H9 (cell line): ENCODE data around the gene KIF26B. TPM values are rescaled to one million over a fixed set of nuclear protein-coding genes. Genes with fewer than 3 reads are reported as not detected.
A peak's percentile ranks its signal among the peaks of the same experiment; 100 is the strongest.

Experiments
- DNase-seq: peaks from one replicate; pipeline ENCODE4 v3.0.0-alpha.2; 2017
- H2AFZ ChIP-seq: one replicate; pipeline ENCODE4 v1.6.1; 2013; ENCODE audit warnings: mild to moderate bottlenecking, low read length, control low read depth, moderate library complexity
- H2AK5ac ChIP-seq: 2 replicates; pipeline ENCODE4 v1.6.1; 2013; ENCODE audit warnings: low read length, control low read depth, mixed read lengths; ENCODE audit not compliant: insufficient read length
- H2BK120ac ChIP-seq: one replicate; pipeline ENCODE4 v1.6.1; 2013; ENCODE audit warnings: low read depth, mild to moderate bottlenecking, low read length, control low read depth, inconsistent platforms; ENCODE audit not compliant: poor library complexity, severe bottlenecking
- H2BK12ac ChIP-seq: 2 replicates; pipeline ENCODE4 v1.6.1; 2013; ENCODE audit warnings: low read length, control low read depth, mixed read lengths, low read depth; ENCODE audit not compliant: insufficient read length
- H2BK15ac ChIP-seq: 2 replicates; pipeline ENCODE4 v1.6.1; 2013; ENCODE audit warnings: low read depth, low read length, control low read depth
- H2BK20ac ChIP-seq: one replicate; pipeline ENCODE4 v1.6.1; 2013; ENCODE audit warnings: low read depth, mild to moderate bottlenecking, low read length, control low read depth, inconsistent platforms; ENCODE audit not compliant: poor library complexity, severe bottlenecking
- H2BK5ac ChIP-seq: 2 replicates; pipeline ENCODE4 v1.6.1; 2013; ENCODE audit warnings: low read length, control low read depth, mixed read lengths; ENCODE audit not compliant: insufficient read length
- H3K14ac ChIP-seq: 2 replicates; pipeline ENCODE4 v1.6.1; 2013; ENCODE audit warnings: low read length, control low read depth; ENCODE audit not compliant: insufficient read depth
- H3K18ac ChIP-seq: 2 replicates; pipeline ENCODE4 v1.6.1; 2013; ENCODE audit warnings: low read depth, mild to moderate bottlenecking, mixed read lengths, low read length, control low read depth; ENCODE audit not compliant: insufficient read length
- H3K23ac ChIP-seq: 2 replicates; pipeline ENCODE4 v1.6.1; 2013; ENCODE audit warnings: low read length, control low read depth, mixed read lengths, low read depth; ENCODE audit not compliant: insufficient read length
- H3K23me2 ChIP-seq: 2 replicates; pipeline ENCODE4 v1.6.1; 2013; ENCODE audit warnings: low read depth, mild to moderate bottlenecking, mixed read lengths, low read length, control low read depth; ENCODE audit not compliant: insufficient read length, poor library complexity, severe bottlenecking
- H3K27ac ChIP-seq: 2 replicates; pipeline ENCODE4 v1.5.1; 2013; ENCODE audit warnings: low read length, control low read depth, mixed read lengths, low read depth; ENCODE audit not compliant: insufficient read length
- H3K27me3 ChIP-seq: 2 replicates; pipeline ENCODE4 v1.6.1; 2013; ENCODE audit warnings: low read length, control low read depth, inconsistent platforms; ENCODE audit not compliant: insufficient read depth
- H3K4ac ChIP-seq: 2 replicates; pipeline ENCODE4 v1.6.1; 2013; ENCODE audit warnings: low read depth, mild to moderate bottlenecking, control low read depth, inconsistent platforms, low read length, moderate library complexity
- H3K4me1 ChIP-seq: 2 replicates; pipeline ENCODE4 v1.6.1; 2013; ENCODE audit warnings: low read length, control low read depth, inconsistent platforms; ENCODE audit not compliant: insufficient read depth
- H3K4me2 ChIP-seq: 2 replicates; pipeline ENCODE4 v1.6.1; 2013; ENCODE audit warnings: low read length, control low read depth, mixed read lengths; ENCODE audit not compliant: insufficient read length, insufficient read depth
- H3K56ac ChIP-seq: 2 replicates; pipeline ENCODE4 v1.6.1; 2013; ENCODE audit warnings: low read depth, mild to moderate bottlenecking, mixed read lengths, low read length, control low read depth; ENCODE audit not compliant: insufficient read length
- H3K79me1 ChIP-seq: 2 replicates; pipeline ENCODE4 v1.6.1; 2013; ENCODE audit warnings: low read depth, mild to moderate bottlenecking, moderate library complexity, low read length, control low read depth, inconsistent platforms; ENCODE audit not compliant: insufficient read depth, poor library complexity, severe bottlenecking
- H3K79me2 ChIP-seq: 2 replicates; pipeline ENCODE4 v1.6.1; 2013; ENCODE audit warnings: low read length, control low read depth, inconsistent platforms; ENCODE audit not compliant: insufficient read depth
- H3K9ac ChIP-seq: 2 replicates; pipeline ENCODE4 v1.6.1; 2013; ENCODE audit warnings: low read length, control low read depth, mixed read lengths; ENCODE audit not compliant: insufficient read length; ENCODE audit errors: extremely low read depth
- H3K9me3 ChIP-seq: one replicate; pipeline ENCODE4 v1.6.1; 2013; ENCODE audit warnings: low read depth, low read length, inconsistent platforms; ENCODE audit not compliant: control insufficient read depth
- H3T11ph ChIP-seq: one replicate; pipeline ENCODE4 v1.6.1; 2013; ENCODE audit warnings: mild to moderate bottlenecking, low read length, control low read depth, inconsistent platforms
- H4K20me1 ChIP-seq: one replicate; pipeline ENCODE4 v1.6.1; 2013; ENCODE audit not compliant: control insufficient read depth, insufficient read length, insufficient read depth
- H4K5ac ChIP-seq: 2 replicates; pipeline ENCODE4 v1.6.1; 2013; ENCODE audit warnings: low read depth, mild to moderate bottlenecking, mixed read lengths, low read length, control low read depth; ENCODE audit not compliant: insufficient read length
- H4K8ac ChIP-seq: replicated peaks from 2 replicates; pipeline ENCODE4 v1.6.1; 2013; ENCODE audit warnings: low read length, control low read depth, mixed read lengths, low read depth; ENCODE audit not compliant: insufficient read length
- H4K91ac ChIP-seq: 2 replicates; pipeline ENCODE4 v1.6.1; 2013; ENCODE audit warnings: low read depth, mild to moderate bottlenecking, moderate library complexity, mixed read lengths, low read length, control low read depth; ENCODE audit not compliant: insufficient read length
- H3K27ac Mint-ChIP-seq, 3 experiments: 2 replicates in 2 of 3; 3 replicates in 1 of 3; pipeline ENCODE4 v1.8.0; 2020 to 2021; ENCODE audit warnings: mixed read lengths in 3 of 3, mild to moderate bottlenecking in 1 of 3, moderate library complexity in 1 of 3
- H3K27me3 Mint-ChIP-seq: 2 replicates; pipeline ENCODE4 v1.8.0; 2021; ENCODE audit warnings: low read depth, mild to moderate bottlenecking, moderate library complexity, mixed read lengths
- H3K36me3 Mint-ChIP-seq, 3 experiments: 2 replicates in 2 of 3; 3 replicates in 1 of 3; pipeline ENCODE4 v1.8.0; 2020 to 2021; ENCODE audit warnings: low read depth in 3 of 3, mixed read lengths in 3 of 3; ENCODE audit not compliant: insufficient read depth in 1 of 3
- H3K4me1 Mint-ChIP-seq, 2 experiments: 2 replicates each; pipeline ENCODE4 v1.8.0; 2020; ENCODE audit warnings: mixed read lengths in 2 of 2
- H3K4me3 Mint-ChIP-seq, 2 experiments: 2 replicates in 1 of 2; 3 replicates in 1 of 2; pipeline ENCODE4 v1.8.0; 2020 to 2021; ENCODE audit warnings: mild to moderate bottlenecking in 2 of 2, mixed read lengths in 2 of 2, moderate library complexity in 1 of 2
- H3K9me3 Mint-ChIP-seq, 2 experiments: 2 replicates in 1 of 2; 3 replicates in 1 of 2; pipeline ENCODE4 v1.8.0; 2020; ENCODE audit warnings: mild to moderate bottlenecking in 2 of 2, mixed read lengths in 2 of 2, moderate library complexity in 1 of 2
- CTCF ChIP-seq: fragments of 200-600 bp; sonication (generic); conservative IDR thresholded peaks from 3 replicates; pipeline ENCODE4 v1.8.0; 2021; ENCODE audit warnings: antibody characterized with exemption, mild to moderate bottlenecking
- WGBS: extraction: QIAGEN DNeasy Blood & Tissue Kit; methylation state at CpG from one replicate; pipeline ENCODE4 v1.1.7; 2013; ENCODE audit warnings: missing lambda C conversion rate, low lambda C conversion rate, mixed read lengths; ENCODE audit not compliant: insufficient read length; ENCODE audit errors: extremely low coverage; 5-methylcytosine and 5-hydroxymethylcytosine counted together
- total RNA-seq: library from RNA; stranded (reverse); gene quantifications from 2 replicates; pipeline ENCODE4 v1.2.1, GENCODE V29; 2021

The KIF26B gene
- total RNA-seq, 1 experiment from 2014 or later = 0.13 TPM

DNA sequence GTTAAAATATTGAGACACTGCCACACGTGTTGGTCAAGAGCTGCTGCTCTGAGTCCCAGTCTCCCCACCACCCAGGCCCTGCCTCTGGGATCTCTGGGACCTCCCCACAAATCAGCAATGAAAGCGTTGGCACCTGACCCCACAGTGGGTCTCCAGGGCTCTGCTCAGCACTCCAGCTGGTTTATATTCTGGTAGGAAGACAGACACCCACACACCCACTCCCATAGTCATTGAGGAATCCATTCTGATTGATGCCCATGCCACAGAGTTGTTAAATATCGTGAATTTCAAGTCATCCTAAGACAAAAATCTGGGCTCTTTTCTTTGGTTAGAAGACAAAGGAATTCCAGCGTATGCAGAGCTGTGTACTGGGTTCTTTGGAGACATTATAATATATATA, 91.6 kb downstream of the KIF26B start:
- Histone ChIP-seq H3K79me2 (no peaks in the 10 kb centered on the region), H2BK5ac (no peak overlapping the region), H3K79me1 (no peaks in the 10 kb centered on the region), H4K91ac (no peak overlapping the region), H2AFZ (no peak overlapping the region), H3K9ac (no peak overlapping the region), H2BK12ac (no peak overlapping the region), H2AK5ac (no peak overlapping the region), H3K56ac (no peak overlapping the region), H3K23ac (no peak overlapping the region), H3K4ac (no peak overlapping the region), H3T11ph (no peak overlapping the region), H4K5ac (no peak overlapping the region), H3K4me1 (no peaks in the 10 kb centered on the region), H3K18ac (peak overlapping the region; percentile 47), H3K27me3 (no peaks in the 10 kb centered on the region), H3K27ac (no peak overlapping the region), H4K20me1 (no peaks in the 10 kb centered on the region), H2BK15ac (no peak overlapping the region), H3K14ac (no peak overlapping the region), H3K9me3 (no peaks in the 10 kb centered on the region), H3K23me2 (no peaks in the 10 kb centered on the region), H2BK120ac (no peak overlapping the region), H4K8ac (no peak overlapping the region), H2BK20ac (no peak overlapping the region), H3K4me2 (no peak overlapping the region)
- Mint-ChIP-seq H3K4me1 (peaks cover 10 to 11% of the 10 kb centered on the region in 2 experiments), H3K9me3 (peaks cover 3 to 7% of the 10 kb centered on the region in 2 experiments; a peak in 4 of 5 replicates), H3K27me3 (no peaks in the 10 kb centered on the region), H3K36me3 (no peaks in the 10 kb centered on the region; a peak in 1 of 7 replicates), H3K4me3 (no peak overlapping the region), H3K27ac (no peak overlapping the region)
- no peak for DNase-seq
- no peak for TF ChIP-seq CTCF
- WGBS = no CpG with 5 or more reads among the region's 4 CpGs
